HG03139 (cell line): ENCODE measurements around the gene SLC20A1.

ENCODE experiments used
- ATAC-seq: cut with Tn5 transposase; IDR thresholded peaks from one replicate; pipeline ENCODE4 v1.9.1; 2021; ENCODE audit not compliant: unreplicated experiment

Gene SLC20A1

DNA sequence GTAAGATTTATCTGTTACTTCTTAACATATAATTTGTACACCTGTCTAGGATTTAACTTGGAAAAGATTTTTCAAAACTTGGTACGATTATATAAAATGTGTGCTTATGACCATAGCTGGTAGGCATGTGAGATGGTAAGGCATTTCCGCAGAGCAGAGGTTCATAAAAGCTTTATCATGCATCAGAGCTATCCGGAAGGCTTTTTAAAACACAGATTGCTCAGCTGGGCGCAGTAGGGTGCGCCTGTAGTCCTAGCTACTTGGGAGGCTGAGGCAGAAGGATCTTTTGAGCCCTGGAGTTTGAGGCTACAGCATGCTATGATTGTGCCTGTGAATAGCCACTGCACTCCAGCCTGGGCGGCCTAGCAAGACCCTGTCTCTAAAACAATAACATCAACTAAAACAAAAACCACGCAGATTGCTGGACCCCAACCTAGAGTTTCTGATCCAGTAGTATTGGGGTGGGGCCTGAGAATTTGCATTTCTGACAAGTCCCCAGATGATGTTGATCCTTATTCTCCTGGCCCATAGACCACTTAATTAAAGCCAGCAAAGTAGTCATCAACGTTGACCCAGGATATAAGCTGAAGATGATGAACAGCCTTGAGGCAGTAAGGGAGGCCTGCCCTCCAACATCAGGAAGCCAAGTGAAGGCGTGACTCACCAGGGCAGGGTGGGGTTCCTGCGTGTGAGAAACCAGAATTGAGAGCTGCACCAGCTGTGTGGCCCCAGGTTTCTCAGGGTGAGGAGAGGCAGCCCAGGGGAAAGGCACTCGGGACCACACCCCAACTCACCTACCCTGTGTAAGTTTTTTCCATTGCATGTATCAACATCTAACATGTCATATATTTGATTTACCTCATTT lies 21.6 kb upstream of the SLC20A1 start:
- no peak for ATAC-seq

DNA sequence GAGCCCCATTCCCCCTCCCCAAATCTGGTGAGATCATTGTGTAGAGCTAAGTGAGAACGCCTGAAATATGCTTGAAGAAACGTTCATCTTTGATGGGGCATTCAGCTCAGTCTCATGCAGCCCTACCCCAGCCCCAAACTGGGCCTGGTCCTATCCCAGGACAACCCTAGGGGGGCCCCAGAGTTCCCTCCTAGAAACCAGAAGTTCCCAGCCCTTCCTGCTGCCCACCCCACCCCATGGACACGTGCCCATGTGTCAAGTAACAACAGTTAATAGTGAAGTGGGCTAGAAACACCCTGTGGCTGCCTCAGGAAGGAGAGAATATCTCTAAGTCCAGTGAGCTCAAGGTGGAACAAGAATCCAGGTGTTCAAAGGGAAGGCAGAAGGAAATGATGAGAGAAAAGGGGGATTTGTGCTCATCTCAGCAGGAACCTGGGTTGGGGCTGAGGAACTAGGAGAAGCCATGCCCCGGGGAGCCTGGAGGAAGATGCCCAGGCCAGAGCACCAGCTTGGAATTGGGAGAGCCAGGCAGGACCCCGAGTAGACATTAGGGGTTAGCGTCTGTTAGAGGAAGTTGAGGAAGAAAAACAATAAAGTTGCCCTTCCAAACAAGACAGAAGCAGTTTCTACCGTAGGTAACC lies 20.1 kb upstream of the SLC20A1 start:
- ATAC-seq: no peak

DNA sequence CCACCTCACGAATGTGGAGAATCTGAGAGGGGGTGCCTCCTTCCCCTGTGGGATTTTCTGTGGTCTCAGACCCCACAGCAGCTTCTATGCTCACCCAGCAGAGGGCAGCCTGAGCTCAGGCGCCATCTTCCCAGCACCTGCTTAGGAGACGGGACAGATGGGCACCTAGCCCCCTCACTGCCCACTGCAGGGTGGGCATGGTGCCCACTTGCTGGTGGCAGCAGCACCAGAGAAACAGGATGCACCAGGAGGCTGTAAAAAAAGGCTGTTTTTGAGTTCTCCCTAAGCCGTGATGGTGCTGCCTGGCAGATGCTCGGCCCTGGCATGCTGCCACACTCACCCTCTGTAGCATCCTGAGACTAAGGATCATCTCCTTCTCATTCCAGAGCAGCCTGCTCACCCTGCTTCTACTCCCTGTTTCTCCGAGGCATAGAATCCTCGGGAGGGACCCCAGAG lies 19.1 kb upstream of the SLC20A1 start:
- ATAC-seq: no peak

DNA sequence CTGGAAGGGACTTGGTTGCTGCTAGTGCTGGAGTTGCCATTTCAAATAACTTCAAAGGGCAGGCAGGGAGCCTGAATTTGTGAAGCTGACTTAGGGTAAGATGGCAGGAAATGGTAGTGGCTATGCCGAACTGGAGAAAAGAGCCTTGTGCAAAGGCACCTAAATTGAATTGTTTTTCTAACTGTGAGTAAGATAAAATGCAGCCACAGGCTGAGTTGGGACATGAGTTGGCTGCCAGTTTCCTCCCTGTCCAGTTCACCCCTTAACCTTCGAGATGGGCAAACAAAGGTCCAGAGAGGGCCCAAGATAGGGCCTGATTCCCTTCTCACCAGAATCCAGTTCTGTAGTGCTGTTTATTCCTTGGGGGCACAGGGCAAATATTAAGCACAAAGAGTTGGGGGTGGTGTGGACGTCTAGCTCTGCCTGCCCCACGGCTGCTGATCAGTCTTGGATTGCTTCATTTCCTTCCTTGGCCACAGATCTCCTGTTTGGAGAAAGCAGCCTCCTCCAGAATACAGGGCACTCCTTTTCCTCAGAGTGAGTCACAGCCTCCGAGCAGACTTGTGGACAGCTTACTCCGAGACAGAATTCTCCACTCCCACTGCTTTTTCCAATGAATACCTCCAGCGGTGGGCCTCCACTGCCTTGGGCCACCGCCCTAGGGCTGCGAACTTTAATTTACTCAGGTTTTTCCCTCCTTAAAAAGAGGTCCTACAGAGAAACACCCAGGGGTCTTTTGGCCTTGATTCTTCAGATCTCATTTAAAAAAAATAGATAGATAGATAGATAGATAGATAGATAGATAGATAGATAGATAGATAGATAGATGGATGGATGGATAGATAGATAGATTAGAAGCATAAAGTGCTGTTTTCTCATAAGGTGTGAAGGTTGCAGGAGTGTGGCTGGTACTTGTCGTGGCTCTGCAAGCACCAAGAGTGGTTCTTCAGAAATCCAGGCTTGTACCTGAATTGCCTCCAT lies 18.4 kb upstream of the SLC20A1 start:
- no peak for ATAC-seq

DNA sequence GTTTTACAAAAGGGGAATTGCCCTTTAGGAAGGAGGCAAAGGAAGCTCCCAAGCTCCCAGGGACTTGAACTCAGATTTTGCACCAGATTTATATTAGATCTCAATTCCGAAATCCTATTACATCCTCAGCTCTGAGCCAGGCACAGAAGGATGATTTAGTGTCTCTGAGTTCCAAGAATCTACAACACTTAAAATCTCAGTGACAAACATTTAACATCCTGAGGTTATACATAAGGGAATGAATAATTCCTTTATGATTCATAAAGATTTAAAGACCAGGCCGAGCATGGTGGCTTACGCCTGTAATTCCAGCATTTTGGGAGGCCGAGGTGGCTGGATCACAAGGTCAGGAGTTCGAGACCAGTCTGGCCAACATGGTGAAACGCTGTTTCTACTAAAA lies 16.5 kb upstream of the SLC20A1 start:
- no peak for ATAC-seq

DNA sequence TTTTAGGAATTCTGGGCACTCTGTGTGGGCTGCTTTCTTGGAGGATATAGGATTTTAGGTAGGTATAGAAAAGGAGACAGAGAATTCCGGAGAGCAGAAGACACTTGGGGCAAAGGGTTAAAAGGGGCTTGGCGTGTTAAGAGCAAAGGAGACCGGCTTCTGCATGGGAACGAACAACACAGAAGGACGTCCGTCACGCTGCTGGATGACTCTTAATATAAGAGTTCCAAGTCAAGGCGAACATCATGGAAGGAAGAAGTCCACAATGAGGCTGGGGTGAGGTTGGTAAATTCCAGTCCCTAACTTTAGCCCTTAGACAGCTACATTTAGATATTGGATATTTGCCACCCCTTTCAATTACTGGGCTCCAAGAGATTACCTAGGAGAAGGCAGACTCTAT lies 15.9 kb upstream of the SLC20A1 start:
- no peak for ATAC-seq

DNA sequence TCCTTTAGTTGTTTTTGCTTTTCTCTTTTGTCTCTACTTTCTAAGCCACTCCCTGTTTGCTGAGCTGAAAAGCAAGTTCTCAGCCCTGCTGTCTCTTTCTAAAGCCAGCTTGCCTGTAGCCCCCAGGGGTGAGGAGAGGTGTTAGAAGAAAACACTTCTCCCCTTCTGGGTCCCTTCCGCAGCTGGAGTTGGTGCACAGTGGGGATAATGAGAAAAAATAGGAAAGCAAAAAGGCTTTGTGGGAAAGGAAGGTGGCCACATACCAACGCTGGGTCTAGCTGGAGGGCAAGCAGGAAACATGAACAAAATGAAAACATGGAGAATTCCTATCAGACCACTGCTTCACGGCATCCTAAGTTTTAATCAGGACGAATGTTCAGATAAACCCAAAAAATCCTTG lies 15.5 kb upstream of the SLC20A1 start:
- no peak for ATAC-seq

DNA sequence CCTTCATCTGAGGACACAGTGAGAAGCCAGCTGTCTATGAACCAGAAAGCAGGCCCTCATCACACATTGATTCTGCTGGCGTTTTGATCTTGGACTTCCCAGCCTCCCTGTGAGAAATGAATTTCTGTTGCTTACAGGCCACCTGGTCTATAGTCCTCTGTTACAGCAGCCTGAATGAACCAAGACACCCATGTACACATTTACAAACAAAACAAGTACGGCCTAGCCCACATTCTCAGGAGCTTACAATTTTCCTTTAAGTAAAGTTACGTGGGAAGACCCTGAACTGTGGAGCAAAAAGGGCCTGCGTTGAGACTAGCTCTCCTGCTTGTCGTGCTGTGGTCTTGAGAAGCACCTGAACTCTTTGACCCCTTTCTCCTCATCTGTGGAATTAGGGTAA lies 12.0 kb upstream of the SLC20A1 start:
- ATAC-seq: no peak

DNA sequence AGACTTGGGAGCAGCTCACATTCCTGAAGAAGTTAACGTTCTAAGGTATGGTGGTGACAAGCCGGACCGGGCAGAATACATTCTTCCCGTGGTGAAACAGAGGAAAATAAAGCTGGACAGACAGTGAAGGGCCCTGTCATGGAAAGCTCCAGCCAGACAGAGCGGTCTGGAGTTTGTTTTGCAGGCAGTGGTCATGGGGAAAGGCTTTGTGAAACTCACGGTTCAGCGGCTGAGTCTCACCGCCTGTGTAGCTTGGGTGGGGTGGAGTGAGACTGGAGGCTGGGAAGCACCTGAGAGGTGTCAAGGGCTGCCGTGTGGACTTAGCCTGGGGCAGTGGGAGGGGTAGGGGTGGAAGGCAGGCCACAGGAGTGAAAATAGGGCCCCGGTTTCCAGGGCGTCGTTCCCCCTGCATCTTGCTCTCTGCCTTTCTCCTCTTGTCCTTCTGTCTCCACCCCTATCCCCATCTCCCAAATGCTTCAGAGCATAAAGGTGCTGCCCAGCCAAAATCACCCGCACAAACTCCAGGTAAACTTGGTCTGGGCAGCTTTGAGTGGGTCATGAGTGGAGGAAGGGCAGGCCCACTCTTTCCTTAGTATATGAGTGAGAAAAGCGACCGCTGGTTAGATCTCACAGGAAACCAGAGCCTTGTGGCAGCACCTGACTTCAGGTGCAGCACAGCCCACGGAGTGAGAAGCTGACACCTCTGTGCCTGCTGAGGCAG lies 11.4 kb upstream of the SLC20A1 start:
- ATAC-seq: no peak

DNA sequence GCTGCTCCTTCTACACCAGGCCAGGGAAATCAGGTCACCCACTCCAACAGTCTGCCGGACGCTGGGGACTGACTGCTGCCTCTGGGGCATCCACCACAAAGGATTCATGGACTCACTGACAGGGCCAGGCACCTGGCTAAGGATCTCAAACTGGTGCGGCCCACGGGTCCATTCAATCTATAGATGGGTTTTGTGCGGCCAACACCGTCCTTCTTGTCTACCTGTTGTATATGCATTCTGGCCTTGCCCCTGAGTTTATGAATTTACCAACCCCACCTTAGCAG lies 10.9 kb upstream of the SLC20A1 start:
- ATAC-seq: no peak

DNA sequence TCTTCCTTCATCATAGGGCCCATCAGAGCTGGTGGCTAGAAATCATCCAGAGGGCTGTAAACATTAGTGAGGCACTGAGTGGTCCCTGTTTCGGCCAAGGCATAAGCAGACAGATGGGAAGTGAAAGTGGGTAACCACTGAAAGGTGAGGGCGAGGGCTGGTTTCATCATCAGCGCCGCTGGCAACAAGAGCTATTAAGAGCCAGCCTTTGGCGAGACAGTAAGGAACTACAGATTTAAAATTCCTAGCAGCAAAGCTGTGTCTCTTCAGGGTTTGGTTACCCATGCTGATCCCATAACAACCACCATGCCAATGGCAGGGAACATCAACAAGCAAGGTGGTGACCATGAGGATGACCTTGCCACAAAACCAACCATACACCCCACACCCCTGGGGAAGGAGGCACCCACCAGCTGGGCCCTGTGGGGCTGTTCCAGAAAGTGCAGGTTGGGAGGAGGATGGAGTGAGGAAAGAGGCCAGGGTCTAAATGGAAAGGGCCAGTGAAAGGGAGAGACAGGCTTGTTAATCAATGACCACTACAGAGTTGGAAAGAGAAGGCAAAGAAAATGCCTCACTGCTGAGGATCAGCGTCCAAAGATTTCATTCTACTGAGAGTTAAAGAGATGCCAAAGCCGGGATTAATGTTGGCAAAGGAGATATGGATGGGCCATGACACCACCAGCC lies 9.0 kb upstream of the SLC20A1 start:
- peak; percentile 67 for ATAC-seq

DNA sequence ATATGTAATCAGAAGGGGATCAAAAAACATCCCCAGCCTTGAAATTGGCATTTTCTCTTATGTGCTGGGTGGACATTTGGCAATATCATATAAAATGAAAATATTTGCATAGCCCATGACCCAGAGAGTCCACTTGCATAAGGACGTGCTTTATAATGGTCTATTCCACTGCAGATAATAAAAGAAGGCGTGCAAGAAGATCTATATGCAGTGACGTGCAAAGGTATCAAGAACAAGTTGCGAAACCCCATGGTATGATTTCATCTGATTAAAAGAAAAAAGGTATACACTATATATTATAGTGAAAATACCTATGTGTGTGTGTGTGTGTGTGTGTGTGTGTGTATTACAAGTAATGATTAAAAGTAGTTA lies 8.5 kb upstream of the SLC20A1 start:
- no peak for ATAC-seq

DNA sequence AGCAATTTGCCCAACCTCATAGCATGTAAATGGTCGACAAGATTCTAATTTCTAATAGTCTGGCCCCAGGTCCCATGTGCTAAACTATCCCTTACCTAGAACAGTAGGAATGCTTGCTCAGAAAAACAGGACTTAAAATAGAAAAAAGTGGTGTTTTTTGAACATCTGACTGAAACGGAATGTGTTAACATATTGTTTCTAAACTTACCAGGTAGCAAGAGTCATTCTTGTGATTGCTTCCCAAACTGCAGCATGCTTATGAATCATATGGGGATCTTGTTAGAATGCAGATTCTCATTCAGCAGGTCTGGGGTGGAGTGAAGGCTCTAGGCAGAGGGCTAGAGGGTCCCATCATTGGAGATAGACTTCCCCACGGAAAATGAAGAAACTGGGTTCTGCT lies 5.8 kb upstream of the SLC20A1 start:
- no peak for ATAC-seq

DNA sequence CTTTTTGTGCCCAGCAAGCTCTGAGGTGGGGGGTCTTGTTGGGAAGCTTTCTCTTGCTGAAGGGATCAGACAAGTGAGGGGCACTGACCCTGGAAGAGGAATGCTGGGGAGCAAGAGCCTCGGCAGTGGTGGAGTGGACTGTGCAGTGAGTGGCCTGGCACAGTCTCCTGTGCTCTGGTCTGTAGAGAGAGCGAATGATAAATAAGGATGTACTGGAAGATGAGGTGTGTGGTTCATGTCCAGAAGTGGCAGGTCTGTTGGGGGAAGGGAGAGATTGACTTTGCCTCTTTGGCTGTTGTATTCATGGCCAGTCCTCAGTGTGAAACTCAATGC lies 5.3 kb upstream of the SLC20A1 start:
- ATAC-seq: no peak

DNA sequence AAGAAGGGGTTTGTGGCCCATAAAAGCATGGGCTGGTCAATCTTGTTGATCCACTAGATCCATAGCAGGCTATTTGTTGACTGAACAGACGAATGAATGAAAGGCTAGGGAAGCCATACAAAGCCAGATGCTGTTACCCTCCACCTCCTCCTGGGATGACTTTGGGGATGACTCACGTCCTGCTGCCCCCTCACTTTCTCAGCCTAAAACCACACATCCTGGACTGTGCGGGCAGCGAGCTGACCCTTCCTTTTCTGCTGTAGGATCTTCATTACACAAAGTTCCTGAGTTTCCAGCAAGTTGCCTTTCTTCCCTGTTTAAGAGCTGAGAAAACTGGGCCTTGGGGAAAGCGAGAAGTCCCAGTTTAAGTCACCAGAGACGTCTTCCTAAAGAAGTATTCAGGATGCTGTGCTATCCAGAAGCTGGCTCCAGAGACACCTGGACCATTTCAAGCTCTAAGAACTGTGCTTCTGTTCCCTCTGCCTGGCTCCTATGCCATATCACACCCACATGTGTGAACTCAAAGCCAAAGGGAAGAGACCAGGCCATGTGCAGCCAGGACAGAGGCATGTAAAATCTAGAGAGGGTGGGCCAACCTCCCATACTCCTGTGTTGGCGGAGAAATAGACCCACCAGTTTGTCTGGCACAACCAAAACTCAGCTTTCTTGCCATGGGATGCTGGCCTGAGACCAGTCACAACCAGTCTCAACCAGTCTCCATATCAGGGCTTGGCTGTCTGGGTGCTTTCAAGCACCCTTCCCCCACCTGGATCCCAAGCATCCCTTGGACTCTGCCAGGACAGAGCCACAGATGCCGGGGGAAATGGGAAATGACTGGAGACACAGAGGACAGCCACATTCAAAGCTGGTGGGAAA lies 4.7 kb upstream of the SLC20A1 start:
- no peak for ATAC-seq

DNA sequence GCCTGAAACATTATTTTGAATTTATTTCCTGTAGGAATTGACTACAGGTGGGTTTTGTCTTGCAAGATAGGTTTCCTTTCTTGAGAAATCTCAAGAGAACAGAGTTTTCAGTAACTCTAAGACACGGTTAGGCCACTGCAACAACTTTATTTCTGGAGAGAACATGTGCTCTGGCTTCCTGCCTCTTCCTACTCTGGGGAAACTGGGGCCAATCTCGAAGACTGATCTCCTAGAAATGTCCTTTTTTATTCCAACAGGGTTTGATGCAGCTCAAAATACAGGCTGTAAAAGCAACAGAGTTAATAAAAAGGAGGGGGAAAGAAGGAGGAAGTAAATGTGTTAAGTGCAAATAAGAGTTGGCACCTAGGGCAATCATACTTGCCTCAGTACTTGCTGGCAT lies 4.0 kb upstream of the SLC20A1 start:
- no peak for ATAC-seq

DNA sequence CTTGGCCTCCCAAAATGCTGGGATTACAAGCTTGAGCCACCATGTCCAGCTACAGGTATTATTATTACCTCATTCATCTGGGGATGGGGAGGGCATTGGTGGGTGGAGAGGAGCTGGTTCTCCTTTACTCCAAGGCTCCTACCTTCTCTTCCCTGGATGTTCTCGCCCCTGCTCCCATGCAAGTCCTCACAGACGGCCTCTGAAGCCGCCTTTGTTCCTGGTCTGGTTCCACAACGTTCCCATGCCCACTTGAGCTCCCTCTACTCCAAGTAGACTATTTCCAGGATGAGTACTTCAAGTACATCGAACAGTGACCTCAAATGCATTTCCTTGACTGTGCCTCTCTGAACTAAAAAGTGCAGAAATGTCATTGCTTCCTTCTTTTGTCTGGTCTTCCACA lies 3.2 kb upstream of the SLC20A1 start:
- no peak for ATAC-seq

DNA sequence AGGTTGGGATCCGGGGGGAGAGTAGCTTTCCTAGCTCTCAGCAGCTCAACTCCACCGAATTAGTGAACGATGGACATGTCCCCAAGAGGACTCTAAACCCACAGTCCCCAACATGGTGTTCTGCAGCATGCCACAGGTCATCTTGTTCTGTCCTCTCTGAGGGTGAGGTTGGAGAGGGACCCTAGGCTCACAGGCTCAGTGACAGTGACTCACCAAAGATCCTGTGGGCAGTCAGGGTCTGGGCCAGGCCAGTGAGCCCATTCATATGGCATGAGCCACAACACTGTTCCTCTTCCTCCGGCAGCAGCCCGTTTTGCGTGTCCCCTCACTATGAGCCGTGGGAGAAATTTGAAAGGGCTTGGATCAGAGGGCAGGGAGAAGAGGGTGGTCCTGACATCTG lies 2.8 kb upstream of the SLC20A1 start:
- no peak for ATAC-seq

DNA sequence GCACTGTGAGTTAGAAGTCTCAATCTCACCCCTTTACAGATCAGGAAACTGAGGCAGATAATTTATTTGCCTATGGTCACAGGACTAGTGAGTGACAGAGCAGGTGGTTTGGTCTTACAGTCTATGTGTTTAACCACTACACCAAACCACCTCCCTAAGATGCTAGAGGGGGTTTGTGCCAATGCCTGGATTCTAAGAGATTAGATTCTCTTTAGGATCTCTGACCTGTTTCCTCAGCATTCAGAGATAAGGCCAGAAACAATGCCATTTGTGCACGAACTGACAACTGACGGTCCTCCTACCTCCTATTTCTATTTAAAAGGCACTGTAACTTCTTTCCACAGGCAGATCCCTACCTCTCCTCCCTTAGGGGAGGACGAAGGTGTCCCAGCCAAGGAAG lies 2.3 kb upstream of the SLC20A1 start:
- ATAC-seq: no peak
